Neural progenitor cell (in vitro differentiated cells): ENCODE measurements around the gene VSIG2.

Experiments
- EZH2 ChIP-seq: fragments of 200-600 bp; sonication (generic); IDR thresholded peaks from 2 replicates; pipeline ENCODE4 v1.6.1; 2017; ENCODE audit warnings: antibody characterized with exemption, mild to moderate bottlenecking, moderate library complexity
- EZH2phosphoT487 ChIP-seq: fragments of 200-600 bp; sonication (generic); IDR thresholded peaks from 2 replicates; pipeline ENCODE4 v1.6.1; 2017; ENCODE audit warnings: antibody characterized with exemption
- TF ChIP-seq, protein P1 (sequence below): fragments of 200-600 bp; sonication (generic); IDR thresholded peaks from 2 replicates; pipeline ENCODE4 v1.5.1; 2017; ENCODE audit warnings: antibody characterized with exemption, mild to moderate bottlenecking

DNA sequence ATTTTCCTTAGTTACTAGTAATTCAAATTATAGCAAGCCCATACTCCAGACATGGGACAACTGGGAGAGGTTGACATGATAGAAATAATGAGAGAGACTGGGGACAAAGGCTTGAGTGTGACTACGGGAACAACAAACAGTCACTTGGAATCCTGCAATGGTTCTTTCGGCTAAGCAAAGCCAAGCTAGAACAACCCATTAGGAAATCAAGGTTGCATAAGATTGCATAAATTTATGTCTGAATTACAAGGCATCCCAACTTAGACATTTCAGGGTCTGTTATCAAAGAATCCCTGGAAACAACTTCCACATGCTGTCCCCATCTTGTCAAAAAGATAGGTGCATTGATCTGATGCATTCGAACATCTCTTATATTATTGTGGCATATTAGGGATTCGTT lies 22.5 kb downstream of the VSIG2 start:
- TF ChIP-seq, protein P1, sequence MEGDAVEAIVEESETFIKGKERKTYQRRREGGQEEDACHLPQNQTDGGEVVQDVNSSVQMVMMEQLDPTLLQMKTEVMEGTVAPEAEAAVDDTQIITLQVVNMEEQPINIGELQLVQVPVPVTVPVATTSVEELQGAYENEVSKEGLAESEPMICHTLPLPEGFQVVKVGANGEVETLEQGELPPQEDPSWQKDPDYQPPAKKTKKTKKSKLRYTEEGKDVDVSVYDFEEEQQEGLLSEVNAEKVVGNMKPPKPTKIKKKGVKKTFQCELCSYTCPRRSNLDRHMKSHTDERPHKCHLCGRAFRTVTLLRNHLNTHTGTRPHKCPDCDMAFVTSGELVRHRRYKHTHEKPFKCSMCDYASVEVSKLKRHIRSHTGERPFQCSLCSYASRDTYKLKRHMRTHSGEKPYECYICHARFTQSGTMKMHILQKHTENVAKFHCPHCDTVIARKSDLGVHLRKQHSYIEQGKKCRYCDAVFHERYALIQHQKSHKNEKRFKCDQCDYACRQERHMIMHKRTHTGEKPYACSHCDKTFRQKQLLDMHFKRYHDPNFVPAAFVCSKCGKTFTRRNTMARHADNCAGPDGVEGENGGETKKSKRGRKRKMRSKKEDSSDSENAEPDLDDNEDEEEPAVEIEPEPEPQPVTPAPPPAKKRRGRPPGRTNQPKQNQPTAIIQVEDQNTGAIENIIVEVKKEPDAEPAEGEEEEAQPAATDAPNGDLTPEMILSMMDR = no peak
- TF ChIP-seq EZH2 (no peak), EZH2phosphoT487 (no peak)
